ENCODE measurements around the gene MTM1. TPM values are rescaled to one million over a fixed set of nuclear protein-coding genes. Genes with fewer than 3 reads are reported as not detected.

The MTM1 gene
- total and polyA plus RNA-seq, 2 donors from 2014 or later = 6.6 to 20.5 TPM

DNA sequence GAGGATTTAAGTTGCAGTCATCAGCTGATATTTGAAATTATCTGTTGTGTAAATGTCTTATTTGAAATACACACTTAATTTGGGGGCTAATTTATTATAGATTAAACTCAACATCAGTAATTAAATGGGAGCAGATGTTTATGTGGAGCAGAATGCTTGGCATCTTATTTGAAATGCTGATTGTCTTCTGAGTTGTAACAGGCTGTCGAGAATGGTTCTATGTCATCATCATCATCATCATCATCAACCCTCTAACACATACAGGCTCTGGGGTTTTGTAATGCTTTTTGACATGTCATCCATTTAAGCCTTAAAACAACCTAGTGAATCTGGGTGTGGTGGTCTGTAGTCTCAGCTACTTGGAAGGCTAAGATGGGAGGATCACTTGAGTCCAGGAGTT lies 133.0 kb downstream of the MTM1 start:
- Histone ChIP-seq H3K9me3 (ENCODE audit: control insufficient read depth in 2 of 3, insufficient read depth in 1 of 3, low read length in 3 of 3) (no peaks in the 10 kb centered on the region), H3K9ac (ENCODE audit: low read length in 3 of 3) (no peak overlapping the region), H3K27ac (ENCODE audit: low read depth in 2 of 2, low read length in 2 of 2) (no peak overlapping the region), H3K4me1 (ENCODE audit: control insufficient read depth in 2 of 3, insufficient read depth in 2 of 3, low read depth in 1 of 3, low read length in 3 of 3) (no peaks in the 10 kb centered on the region), H3K4me3 (ENCODE audit: low read length in 3 of 3) (no peak overlapping the region), H3K36me3 (ENCODE audit: control insufficient read depth in 2 of 3, insufficient read depth in 3 of 3, low read length in 3 of 3) (peaks cover 0 to 3% (median 0%) of the 10 kb centered on the region in 3 donors), H3K27me3 (ENCODE audit: control insufficient read depth, insufficient read depth, low read length) (no peaks in the 10 kb centered on the region)
- TF ChIP-seq, protein P1, sequence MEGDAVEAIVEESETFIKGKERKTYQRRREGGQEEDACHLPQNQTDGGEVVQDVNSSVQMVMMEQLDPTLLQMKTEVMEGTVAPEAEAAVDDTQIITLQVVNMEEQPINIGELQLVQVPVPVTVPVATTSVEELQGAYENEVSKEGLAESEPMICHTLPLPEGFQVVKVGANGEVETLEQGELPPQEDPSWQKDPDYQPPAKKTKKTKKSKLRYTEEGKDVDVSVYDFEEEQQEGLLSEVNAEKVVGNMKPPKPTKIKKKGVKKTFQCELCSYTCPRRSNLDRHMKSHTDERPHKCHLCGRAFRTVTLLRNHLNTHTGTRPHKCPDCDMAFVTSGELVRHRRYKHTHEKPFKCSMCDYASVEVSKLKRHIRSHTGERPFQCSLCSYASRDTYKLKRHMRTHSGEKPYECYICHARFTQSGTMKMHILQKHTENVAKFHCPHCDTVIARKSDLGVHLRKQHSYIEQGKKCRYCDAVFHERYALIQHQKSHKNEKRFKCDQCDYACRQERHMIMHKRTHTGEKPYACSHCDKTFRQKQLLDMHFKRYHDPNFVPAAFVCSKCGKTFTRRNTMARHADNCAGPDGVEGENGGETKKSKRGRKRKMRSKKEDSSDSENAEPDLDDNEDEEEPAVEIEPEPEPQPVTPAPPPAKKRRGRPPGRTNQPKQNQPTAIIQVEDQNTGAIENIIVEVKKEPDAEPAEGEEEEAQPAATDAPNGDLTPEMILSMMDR (IDR thresholded peaks at IDR 0.05; ENCODE audit: borderline replicate concordance, extremely low read depth, insufficient read depth) = no peak
- intact Hi-C loops (cut with DNase I) = no loop called here
- FAIRE-seq = no peak
- no peak for DNase-seq

DNA sequence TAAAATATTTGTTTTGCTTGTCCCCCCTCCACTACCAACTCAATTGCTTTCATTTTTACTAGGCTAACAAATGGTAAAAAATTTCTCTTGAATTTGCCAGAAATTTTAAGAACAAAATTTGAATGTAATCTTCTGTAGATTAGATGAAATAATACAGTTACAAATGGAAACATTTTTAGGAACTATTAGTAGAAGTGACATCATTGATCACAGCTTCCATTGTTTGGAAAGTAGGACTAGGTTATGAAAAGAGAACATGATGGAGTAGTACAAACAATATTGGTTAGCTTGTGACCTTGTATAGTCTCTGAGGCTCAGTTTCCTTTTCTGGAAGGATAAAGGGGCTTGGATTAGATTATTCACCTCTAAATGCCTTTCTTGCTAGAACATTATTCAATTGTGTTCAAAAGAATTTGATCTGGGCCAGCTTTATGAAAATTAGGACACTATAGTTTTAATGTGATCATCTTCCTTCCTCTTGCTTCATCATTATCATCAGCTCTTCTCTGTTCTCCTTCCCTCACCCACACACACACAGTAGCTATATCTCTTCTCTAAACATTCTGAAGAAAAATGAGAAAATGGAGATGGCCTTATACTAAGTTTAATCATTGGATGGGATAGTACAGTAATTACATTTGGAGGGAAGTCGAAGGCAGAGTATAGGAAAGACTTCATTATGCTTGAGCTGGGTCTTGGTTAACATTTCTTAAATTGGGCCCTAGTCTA lies 134.7 kb downstream of the MTM1 start:
- intact Hi-C loops (cut with DNase I) = no loop called here
- Histone ChIP-seq H3K4me1 (ENCODE audit: control insufficient read depth in 2 of 3, insufficient read depth in 2 of 3, low read depth in 1 of 3, low read length in 3 of 3) (no peaks in the 10 kb centered on the region), H3K9ac (ENCODE audit: low read length in 3 of 3) (no peak overlapping the region), H3K27me3 (ENCODE audit: control insufficient read depth, insufficient read depth, low read length) (no peaks in the 10 kb centered on the region), H3K27ac (ENCODE audit: low read depth in 2 of 2, low read length in 2 of 2) (no peak overlapping the region), H3K36me3 (ENCODE audit: control insufficient read depth in 2 of 3, insufficient read depth in 3 of 3, low read length in 3 of 3) (peaks cover 0 to 3% (median 0%) of the 10 kb centered on the region in 3 donors), H3K4me3 (ENCODE audit: low read length in 3 of 3) (no peak overlapping the region), H3K9me3 (ENCODE audit: control insufficient read depth in 2 of 3, insufficient read depth in 1 of 3, low read length in 3 of 3) (no peaks in the 10 kb centered on the region)
- FAIRE-seq (no peak), DNase-seq (no peak)
- TF ChIP-seq, protein P1 (IDR thresholded peaks at IDR 0.05; ENCODE audit: borderline replicate concordance, extremely low read depth, insufficient read depth) = no peak

DNA sequence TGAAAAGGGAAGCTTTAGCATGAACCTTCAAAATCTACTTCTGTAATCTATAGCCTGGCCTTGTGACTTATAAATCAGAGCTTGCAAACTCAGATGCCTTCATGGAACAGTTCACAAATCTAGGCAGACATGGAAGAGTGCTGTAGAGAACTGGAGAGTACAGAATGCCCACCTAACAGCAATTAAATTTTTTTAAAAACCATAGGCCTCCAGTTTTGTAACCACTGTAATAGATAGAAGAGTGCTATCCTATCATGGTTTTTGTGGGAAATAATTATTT lies 135.2 kb downstream of the MTM1 start:
- no peak overlapping the region for H3K9ac ChIP-seq (ENCODE audit: low read length in 3 of 3)
- TF ChIP-seq, protein P1 (IDR thresholded peaks at IDR 0.05; ENCODE audit: borderline replicate concordance, extremely low read depth, insufficient read depth) = no peak
- H3K27ac ChIP-seq (ENCODE audit: low read depth in 2 of 2, low read length in 2 of 2) = no peak overlapping the region
- FAIRE-seq = no peak
- no peak for DNase-seq
- H3K4me1 ChIP-seq (ENCODE audit: control insufficient read depth in 2 of 3, insufficient read depth in 2 of 3, low read depth in 1 of 3, low read length in 3 of 3) = no peaks in the 10 kb centered on the region
- no peaks in the 10 kb centered on the region for H3K27me3 ChIP-seq (ENCODE audit: control insufficient read depth, insufficient read depth, low read length)
- no peak overlapping the region for H3K4me3 ChIP-seq (ENCODE audit: low read length in 3 of 3)
- H3K9me3 ChIP-seq (ENCODE audit: control insufficient read depth in 2 of 3, insufficient read depth in 1 of 3, low read length in 3 of 3) = no peaks in the 10 kb centered on the region
- peaks cover 0 to 3% (median 0%) of the 10 kb centered on the region in 3 donors for H3K36me3 ChIP-seq (ENCODE audit: control insufficient read depth in 2 of 3, insufficient read depth in 3 of 3, low read length in 3 of 3)
- intact Hi-C loops (cut with DNase I) = no loop called here

All from kidney (tissue), 14 donors.